NCI-H774 (cell line): ENCODE data around the gene HTR7.

ENCODE experiments used
- DNase-seq: peaks from one replicate; lab custom pipeline; 2025; lab: John Stamatoyannopoulos, UW

HTR7 gene

GRCh38 chr10:90740265-90740664 is 117.6 kb downstream of the HTR7 start:
- no peak for DNase-seq

GRCh38 chr10:90738885-90739284 is 119.0 kb downstream of the HTR7 start:
- no peak for DNase-seq

GRCh38 chr10:90734415-90734814 is 123.4 kb downstream of the HTR7 start:
- DNase-seq = no peak

GRCh38 chr10:90732581-90732980 is 125.3 kb downstream of the HTR7 start:
- no peak for DNase-seq

GRCh38 chr10:90723416-90724068 is 134.3 kb downstream of the HTR7 start:
- no peak for DNase-seq

GRCh38 chr10:90722832-90723231 is 135.0 kb downstream of the HTR7 start:
- no peak for DNase-seq

GRCh38 chr10:90718182-90718581 is 139.7 kb downstream of the HTR7 start:
- DNase-seq = no peak

GRCh38 chr10:90712529-90712928 is 145.3 kb downstream of the HTR7 start:
- no peak for DNase-seq

GRCh38 chr10:90709727-90710126 is 148.1 kb downstream of the HTR7 start:
- no peak for DNase-seq

GRCh38 chr10:90707657-90708056 is 150.2 kb downstream of the HTR7 start:
- no peak for DNase-seq

- no peak for DNase-seq
These were observed 156.4 kb downstream of the HTR7 start for GRCh38 chr10:90701428-90701827.

GRCh38 chr10:90695915-90696676 is 161.7 kb downstream of the HTR7 start:
- DNase-seq = no peak
